NAMALWA (cell line): ENCODE results near the gene ADGRG4.
"Not testable (repeated sequence)": the region's sequence is repeated elsewhere in the genome, so short reads cannot be mapped to it uniquely, and the experiment has no call there.

Experiments used
- DNase-seq: peaks from one replicate; pipeline ENCODE4 v3.0.0-alpha.2; 2015; ENCODE audit warnings: low spot score

The ADGRG4 gene

GRCh38 chrX:136387951-136388502 is 87.3 kb downstream of the ADGRG4 start:
- no peak for DNase-seq

DNA sequence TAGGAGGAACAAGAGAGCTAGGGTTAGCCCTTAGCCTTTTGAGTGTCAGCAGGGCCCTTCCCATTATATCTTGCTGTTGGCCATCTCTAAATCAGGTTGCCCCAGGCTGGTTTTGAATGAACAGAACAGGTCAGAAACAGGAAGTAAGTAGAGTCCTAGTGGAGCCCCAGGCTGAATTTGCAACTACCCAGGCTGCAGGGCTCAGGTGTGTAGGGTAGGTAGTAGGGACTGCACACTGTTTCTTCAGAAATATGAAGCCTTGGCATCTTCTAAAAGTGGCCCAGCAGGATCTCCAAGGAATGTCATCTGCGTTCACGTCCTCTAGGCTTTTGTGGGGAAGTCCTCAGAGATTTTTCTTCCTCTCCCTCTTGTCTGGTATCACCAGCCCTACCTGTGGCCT is 90.2 kb downstream of the ADGRG4 start:
- DNase-seq = no peak

- no peak for DNase-seq
Observed at GRCh38 chrX:136395271-136395670, 94.5 kb downstream of the ADGRG4 start.

GRCh38 chrX:136397001-136397400 is 96.2 kb downstream of the ADGRG4 start:
- DNase-seq = no peak

GRCh38 chrX:136405126-136405525 is 104.4 kb downstream of the ADGRG4 start:
- DNase-seq = no peak

GRCh38 chrX:136417806-136418205 is 117.0 kb downstream of the ADGRG4 start:
- DNase-seq = no peak

GRCh38 chrX:136421338-136421737 is 120.6 kb downstream of the ADGRG4 start:
- no peak for DNase-seq

- DNase-seq = no peak
Observed at GRCh38 chrX:136423724-136424123, 123.0 kb downstream of the ADGRG4 start.

DNA sequence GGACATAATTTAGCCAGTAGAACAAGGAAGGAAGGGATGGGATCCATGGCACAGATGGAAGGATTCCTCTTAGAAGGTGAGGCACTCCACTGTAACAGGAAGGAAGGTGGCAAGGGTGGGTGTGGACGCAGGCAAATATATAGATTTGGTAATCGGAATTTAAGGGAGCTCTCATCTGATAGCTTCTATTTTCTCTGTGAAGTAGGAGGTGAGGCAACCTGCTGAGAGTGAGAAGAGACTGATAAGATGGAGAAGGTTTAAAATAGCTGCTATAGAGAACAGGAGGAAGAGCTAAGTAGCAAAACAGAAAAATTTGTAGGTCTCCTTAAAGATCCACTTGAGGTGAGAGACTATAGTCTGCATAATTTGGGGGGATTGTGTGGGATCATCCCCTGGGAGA is 125.2 kb downstream of the ADGRG4 start:
- no peak for DNase-seq

- no peak for DNase-seq
Observed at GRCh38 chrX:136431625-136432024, 130.9 kb downstream of the ADGRG4 start.

- no peak for DNase-seq
Observed at GRCh38 chrX:136437774-136438173, 137.0 kb downstream of the ADGRG4 start.

DNA sequence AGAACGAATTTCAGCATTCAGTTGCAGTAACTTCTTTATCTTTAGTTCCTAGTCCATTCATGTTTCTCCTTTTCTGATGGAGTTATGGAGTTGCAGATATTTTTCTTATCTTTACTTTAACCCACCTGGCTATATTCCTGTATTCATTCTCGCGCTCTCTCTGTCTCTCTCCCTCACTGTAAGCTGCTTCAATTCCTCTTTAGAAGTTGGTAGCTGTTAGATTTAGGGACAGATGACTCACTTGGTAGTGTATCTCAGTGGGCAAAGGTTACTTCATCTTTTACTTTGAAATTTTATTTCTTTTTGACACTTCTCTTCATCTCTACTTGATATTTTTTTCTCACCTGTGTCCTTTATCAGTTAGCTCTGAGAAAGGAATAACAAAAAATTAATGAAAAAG is 137.4 kb downstream of the ADGRG4 start:
- DNase-seq = no peak

GRCh38 chrX:136445674-136446073 is 144.9 kb downstream of the ADGRG4 start:
- DNase-seq = not testable (repeated sequence)

- DNase-seq = no peak
Observed at GRCh38 chrX:136446208-136446607, 145.4 kb downstream of the ADGRG4 start.

GRCh38 chrX:136447308-136447707 is 146.5 kb downstream of the ADGRG4 start:
- no peak for DNase-seq

GRCh38 chrX:136447968-136448367 is 147.2 kb downstream of the ADGRG4 start:
- no peak for DNase-seq

DNA sequence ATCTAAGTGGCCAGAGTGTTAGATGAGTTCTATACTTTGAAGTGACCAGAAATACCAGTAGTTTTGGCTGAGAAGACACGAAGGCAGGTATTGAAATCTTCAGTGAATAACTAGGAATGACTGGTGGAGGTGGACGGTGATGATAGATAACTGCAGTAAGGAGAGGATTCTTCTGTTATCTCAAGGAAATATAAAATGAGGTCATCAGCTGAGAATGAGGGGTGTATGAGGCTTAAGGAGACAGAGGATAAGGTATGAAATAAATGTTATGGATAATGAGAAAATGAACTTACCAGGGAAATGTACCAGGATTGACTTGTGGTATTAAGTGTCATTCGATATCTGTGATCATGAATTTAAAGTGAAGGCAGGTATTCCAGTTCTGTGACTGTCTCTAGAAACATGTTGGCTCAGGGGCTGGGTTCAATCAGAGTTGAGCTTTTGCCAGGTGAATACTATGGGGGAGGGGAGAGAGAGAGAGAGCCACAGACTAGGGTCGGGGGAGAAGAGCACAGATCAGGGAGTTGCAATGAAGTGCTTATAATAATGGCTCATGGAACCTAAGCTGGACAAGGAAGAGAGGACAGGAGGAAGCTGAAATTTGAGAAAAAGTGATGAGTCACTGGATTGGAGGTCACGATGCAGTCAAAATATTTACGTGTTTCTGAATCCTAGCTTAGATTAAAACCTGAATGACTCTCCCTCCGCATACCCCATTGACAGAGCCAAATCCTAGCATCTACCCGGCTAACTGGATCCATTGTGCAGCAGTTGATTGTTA is 149.5 kb downstream of the ADGRG4 start:
- no peak for DNase-seq

- DNase-seq = no peak
Observed at GRCh38 chrX:136452614-136453013, 151.9 kb downstream of the ADGRG4 start.

- DNase-seq = no peak
Observed at GRCh38 chrX:136453114-136453513, 152.4 kb downstream of the ADGRG4 start.

DNA sequence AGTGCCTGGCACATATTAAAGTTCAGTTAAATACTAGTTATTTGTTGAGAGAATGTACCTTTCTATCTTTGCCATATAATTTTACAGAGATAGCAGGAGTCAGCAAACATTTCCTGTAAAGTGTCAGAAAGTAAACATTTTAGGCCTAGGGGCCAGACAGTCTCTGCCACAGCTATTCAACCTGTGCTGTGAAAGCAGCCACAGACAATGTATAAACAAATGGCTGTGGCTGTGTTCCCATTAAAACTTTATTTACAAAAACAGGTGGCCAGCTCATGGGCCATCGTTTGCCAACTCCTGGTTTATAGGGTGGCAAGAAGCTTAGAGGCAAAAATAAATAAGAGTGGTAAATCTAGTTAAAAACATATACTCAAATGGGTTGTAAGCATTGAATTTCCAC is 153.0 kb downstream of the ADGRG4 start:
- DNase-seq = no peak

DNA sequence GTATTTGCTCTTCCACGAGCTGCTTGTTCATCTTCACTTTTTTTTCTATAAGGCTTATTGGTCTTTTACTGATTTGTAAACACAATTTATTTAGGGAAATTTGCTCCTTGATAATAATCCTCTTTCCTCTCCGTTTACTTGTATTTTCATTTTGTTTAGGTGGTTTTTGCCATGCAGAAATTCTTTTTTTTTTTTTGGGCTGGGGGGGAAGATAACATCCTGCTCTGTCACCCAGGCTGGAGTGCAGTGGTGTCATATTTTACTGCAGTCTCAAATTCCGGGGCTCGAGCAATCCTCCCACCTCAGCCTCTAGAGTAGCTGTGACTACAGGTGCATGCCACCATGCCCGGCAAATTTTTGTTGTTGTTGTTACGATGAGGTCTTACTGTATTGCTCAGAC is 155.4 kb downstream of the ADGRG4 start:
- DNase-seq = no peak

DNA sequence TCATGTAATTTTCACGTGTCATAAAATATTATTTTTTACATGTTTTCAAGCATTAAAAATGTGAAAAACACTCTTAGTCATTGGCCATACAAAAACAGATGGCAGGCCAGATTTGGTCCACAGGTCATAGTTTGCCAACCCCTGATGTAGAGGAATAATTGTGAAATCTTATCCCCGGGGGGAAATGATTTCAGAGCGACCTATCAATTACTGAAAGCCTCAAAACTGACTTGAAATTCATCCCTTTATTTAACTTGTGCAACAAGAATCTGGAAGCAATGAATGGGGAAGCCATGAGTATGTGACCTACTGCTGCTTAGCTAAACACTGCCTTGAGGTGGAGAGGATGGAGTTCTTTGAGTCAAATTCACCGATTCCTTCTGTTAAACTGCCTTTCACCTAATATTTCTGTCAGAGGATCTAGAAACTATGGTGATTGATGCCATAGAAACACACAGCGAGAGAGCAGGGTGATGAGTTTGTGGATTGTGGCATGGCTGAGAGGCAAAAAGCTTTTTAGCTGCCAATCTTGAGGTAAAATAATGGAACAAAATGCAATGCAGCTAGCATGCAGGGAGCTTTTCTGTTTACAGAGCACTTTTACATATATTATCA is 156.6 kb downstream of the ADGRG4 start:
- DNase-seq = no peak

DNA sequence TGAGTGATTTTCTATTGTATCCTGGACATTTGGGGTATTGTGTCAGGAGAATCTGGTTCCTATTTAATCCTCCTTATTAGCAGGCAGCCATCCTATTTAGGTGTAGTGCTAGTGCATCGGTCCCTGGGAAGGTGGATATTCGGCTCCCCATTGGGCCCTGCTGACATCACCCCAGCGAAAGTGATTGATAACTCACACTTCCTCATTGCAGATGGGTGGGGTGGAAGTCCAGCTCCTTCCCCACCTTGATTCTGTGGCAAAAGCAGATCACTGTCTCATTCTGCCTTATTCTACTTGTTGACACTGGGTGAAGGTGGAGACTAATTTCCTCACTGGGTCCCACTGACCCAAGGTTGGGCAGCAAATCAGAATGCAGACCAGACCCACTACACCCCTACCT is 163.8 kb downstream of the ADGRG4 start:
- DNase-seq = no peak
